HepG2 (cell line): ENCODE results near the gene THBS2.

Source experiments
- HNF4G ChIP-seq, 2 experiments: sonication (generic) in 1 of 2; formaldehyde crosslinking in 1 of 2; IDR thresholded peaks; 2 replicates each; pipeline versions ENCODE4 v1.4.0 to v1.6.1; 2011 to 2020; ENCODE audit warnings: borderline replicate concordance in 2 of 2, low read depth in 2 of 2, mild to moderate bottlenecking in 2 of 2, low read length in 1 of 2, missing genetic modification reagents in 1 of 2, moderate library complexity in 1 of 2
- KLF16 ChIP-seq, 2 experiments: sonication (generic) in 1 of 2; formaldehyde crosslinking in 1 of 2; IDR thresholded peaks; 2 replicates each; pipeline versions ENCODE4 v1.6.1 to v1.8.0; 2016 to 2023; ENCODE audit warnings: missing genetic modification reagents in 2 of 2, missing compliant biosample characterization in 1 of 2
- STAT5B ChIP-seq: sonication (generic); formaldehyde crosslinking; IDR thresholded peaks from 2 replicates; pipeline ENCODE4 v1.4.0; 2020; ENCODE audit warnings: missing genetic modification reagents
- TF ChIP-seq, protein P1 (sequence below): sonication (generic); formaldehyde crosslinking; IDR thresholded peaks from 2 replicates; pipeline ENCODE4 v1.5.0; 2020; ENCODE audit warnings: mild to moderate bottlenecking, missing genetic modification reagents
- TF ChIP-seq, protein P2 (sequence below): sonication (generic); formaldehyde crosslinking; IDR thresholded peaks from 2 replicates; pipeline ENCODE4 v1.5.0; 2020; ENCODE audit warnings: missing genetic modification reagents

DNA sequence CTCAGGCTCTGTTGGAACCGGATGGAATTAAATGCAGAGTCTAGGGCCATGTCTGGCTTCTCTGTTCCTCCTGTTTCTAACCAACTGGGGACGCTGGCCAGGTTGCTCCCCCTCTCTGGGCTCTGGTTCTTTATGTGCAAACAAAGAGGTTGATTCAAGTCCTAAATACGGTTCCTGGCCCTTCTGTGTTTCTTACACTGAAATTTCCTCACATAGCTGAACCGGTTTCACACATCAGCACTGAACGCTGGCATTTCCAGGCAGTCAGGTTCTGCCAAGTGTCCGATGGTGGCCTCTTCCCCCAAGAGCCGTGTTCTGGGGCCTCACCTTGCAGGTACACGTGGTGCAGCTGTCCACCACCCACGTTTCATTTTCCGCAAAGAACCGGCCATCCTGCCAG lies 13.5 kb downstream of the THBS2 start:
- TF ChIP-seq, protein P1, sequence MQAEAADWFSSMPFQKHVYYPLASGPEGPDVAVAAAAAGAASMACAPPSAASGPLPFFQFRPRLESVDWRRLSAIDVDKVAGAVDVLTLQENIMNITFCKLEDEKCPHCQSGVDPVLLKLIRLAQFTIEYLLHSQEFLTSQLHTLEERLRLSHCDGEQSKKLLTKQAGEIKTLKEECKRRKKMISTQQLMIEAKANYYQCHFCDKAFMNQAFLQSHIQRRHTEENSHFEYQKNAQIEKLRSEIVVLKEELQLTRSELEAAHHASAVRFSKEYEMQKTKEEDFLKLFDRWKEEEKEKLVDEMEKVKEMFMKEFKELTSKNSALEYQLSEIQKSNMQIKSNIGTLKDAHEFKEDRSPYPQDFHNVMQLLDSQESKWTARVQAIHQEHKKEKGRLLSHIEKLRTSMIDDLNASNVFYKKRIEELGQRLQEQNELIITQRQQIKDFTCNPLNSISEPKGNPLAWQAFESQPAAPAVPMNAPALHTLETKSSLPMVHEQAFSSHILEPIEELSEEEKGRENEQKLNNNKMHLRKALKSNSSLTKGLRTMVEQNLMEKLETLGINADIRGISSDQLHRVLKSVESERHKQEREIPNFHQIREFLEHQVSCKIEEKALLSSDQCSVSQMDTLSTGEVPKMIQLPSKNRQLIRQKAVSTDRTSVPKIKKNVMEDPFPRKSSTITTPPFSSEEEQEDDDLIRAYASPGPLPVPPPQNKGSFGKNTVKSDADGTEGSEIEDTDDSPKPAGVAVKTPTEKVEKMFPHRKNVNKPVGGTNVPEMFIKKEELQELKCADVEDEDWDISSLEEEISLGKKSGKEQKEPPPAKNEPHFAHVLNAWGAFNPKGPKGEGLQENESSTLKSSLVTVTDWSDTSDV, result no peak
- TF ChIP-seq KLF16 (CRISPR knock-in tag; IDR thresholded peaks at IDR 0.05) (no peak), STAT5B (no peak), HNF4G (IDR thresholded peaks at IDR 0.05; ENCODE audit: borderline replicate concordance, low read depth, low read length) (no peak), HNF4G (CRISPR knock-in tag; IDR thresholded peaks at IDR 0.05; ENCODE audit: borderline replicate concordance, low read depth) (no peak)
- TF ChIP-seq, protein P2, sequence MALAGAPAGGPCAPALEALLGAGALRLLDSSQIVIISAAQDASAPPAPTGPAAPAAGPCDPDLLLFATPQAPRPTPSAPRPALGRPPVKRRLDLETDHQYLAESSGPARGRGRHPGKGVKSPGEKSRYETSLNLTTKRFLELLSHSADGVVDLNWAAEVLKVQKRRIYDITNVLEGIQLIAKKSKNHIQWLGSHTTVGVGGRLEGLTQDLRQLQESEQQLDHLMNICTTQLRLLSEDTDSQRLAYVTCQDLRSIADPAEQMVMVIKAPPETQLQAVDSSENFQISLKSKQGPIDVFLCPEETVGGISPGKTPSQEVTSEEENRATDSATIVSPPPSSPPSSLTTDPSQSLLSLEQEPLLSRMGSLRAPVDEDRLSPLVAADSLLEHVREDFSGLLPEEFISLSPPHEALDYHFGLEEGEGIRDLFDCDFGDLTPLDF (CRISPR knock-in tag), result no peak
